NCI-H1436 (cell line): ENCODE data around the gene BCL3.

Source experiments
- DNase-seq: peaks from one replicate; lab custom pipeline; 2025; lab: John Stamatoyannopoulos, UW

BCL3 gene

GRCh38 chr19:44741841-44742329, 6.6 kb upstream of the BCL3 start:
- no peak for DNase-seq

- DNase-seq: no peak
These were observed 6.0 kb upstream of the BCL3 start for GRCh38 chr19:44742330-44743061.

- DNase-seq: no peak
These were observed 3.6 kb upstream of the BCL3 start for GRCh38 chr19:44744871-44745332.

GRCh38 chr19:44745341-44745831, 3.1 kb upstream of the BCL3 start:
- no peak for DNase-seq

GRCh38 chr19:44745887-44746600, 2.5 kb upstream of the BCL3 start:
- no peak for DNase-seq

DNA sequence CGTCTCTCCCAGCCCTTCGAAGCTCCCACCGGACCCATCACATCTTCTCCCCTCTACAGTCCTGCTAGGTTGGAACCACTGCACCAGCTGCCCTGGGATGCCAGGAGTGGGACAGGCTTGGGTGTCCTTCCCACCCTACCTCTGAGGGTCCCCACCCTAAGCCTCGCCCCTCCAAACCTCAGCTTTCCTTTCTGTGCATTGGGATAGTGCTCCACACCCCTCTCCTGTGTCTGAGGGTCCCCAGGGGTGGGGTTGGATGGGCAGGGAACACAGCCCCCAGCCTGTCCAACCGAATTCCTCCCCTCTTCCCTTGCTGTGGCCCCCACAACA, 1.9 kb upstream of the BCL3 start:
- no peak for DNase-seq

GRCh38 chr19:44746946-44747738, 1.4 kb upstream of the BCL3 start:
- DNase-seq: no peak

GRCh38 chr19:44747739-44748425, 626 bp upstream of the BCL3 start:
- no peak for DNase-seq

GRCh38 chr19:44749292-44749691, 784 bp downstream of the BCL3 start:
- no peak for DNase-seq

GRCh38 chr19:44749994-44750393, 1.5 kb downstream of the BCL3 start:
- DNase-seq: no peak

DNA sequence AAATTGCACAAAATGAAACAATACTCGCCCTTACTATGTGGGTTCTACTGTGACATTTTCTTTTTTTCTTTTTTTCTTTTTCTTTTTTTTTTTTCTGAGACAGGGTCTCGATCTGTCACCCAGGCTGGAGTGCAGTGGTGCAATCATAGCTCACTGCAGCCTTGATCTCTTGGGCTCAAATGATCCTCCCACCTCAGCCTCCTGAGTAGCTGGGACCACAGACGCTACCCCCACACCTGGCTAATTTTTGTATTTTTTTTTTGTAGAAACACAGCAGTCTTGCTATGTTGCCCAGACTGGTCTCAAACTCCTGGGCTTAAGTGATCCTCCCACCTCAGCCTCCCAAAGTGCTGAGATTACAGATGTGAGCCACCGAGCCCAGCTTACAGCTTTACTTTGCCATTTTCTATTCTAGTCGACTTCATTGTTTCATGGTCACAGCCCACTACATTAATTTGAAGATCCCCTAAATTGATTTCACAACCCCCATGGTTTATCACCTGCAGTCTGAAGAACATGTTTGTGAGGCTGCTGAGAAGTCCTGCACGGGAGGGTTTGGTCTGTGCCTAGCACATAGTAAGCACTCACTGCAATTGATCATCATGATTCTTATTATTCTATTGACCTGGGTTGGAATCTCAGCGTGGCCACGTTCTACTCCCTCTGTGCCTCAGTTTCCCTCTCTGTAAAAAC, 3.8 kb downstream of the BCL3 start:
- no peak for DNase-seq

- DNase-seq: no peak
These were observed 4.5 kb downstream of the BCL3 start for GRCh38 chr19:44752816-44753625.

GRCh38 chr19:44753626-44753931, 5.1 kb downstream of the BCL3 start:
- DNase-seq: no peak

- DNase-seq: no peak
These were observed 5.6 kb downstream of the BCL3 start for GRCh38 chr19:44753932-44754749.

DNA sequence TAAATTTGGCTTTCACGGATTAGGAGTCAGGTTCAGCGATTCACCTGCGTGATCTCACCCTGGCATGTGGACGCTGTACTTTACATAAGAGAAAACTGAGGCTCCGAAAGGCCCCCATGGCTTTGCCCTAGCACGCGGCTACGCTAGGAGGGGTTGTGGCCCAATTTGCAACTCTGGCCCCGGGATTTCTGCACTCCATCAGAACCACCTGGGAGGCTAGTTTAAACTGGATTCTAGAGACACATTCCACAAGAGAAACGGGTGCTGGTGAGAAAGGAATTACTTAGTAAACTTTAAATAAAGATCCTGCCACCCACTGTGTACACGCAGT, 6.2 kb downstream of the BCL3 start:
- no peak for DNase-seq

DNA sequence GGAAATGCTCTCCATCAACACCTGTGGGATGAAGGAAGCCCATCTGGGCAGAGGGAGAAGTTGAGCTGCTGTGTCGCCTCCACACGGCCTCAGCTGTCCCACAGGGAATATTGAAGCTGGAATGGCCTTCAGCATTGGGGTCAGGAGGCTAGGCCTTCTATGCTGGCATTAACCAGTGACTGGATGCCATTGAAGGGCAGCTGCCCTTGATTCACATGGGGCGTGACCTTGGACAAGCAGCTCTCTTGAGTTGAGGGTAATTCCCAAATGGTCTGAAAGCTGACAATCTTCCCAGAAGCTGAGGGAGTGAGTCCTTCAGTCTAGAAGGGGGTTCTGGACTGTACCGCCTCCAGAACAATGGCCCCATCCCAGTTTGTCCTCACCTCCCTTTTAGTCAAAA, 6.7 kb downstream of the BCL3 start:
- DNase-seq: no peak

DNA sequence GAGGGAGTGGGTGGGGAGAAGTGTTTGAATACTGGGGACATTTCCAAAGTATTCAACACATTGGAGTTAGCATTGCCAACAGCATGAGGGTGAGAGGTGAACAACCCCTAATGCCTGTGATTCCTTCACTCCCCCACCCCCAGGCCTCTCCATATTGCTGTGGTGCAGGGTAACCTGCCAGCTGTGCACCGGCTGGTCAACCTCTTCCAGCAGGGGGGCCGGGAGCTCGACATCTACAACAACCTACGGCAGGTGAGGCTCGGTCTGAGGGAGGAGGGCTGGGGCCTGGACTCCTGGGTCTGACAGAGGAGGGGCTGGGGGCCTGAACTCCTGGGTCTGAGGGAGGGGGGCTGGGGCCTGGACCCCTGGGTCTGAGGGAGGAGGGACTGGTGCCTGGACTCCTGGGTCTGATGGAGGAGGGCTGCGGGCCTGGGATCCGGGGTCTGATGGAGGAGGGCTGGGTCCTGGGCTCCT, 7.6 kb downstream of the BCL3 start:
- DNase-seq: no peak

- DNase-seq: no peak
These were observed 8.7 kb downstream of the BCL3 start for GRCh38 chr19:44757057-44757734.
